Neutrophil (primary cell): ENCODE results near the gene TTLL12.

Experiments
- H3K27ac ChIP-seq: fragments of 200-600 bp; sonication (generic); 2 replicates; pipeline ENCODE4 v1.5.1; 2016; ENCODE audit warnings: mild to moderate bottlenecking, moderate library complexity
- H3K27me3 ChIP-seq: fragments of 200-600 bp; sonication (generic); 2 replicates; pipeline ENCODE4 v1.6.0; 2016; ENCODE audit warnings: mild to moderate bottlenecking
- H3K36me3 ChIP-seq: fragments of 200-600 bp; sonication (generic); 2 replicates; pipeline ENCODE4 v1.5.1; 2017
- H3K4me1 ChIP-seq, 2 experiments: fragments of 200-600 bp in 1 of 2; sonication (generic) in 1 of 2; 1 replicate in 1 of 2; 2 replicates in 1 of 2; pipeline versions ENCODE4 v1.5.1 to v1.6.1; 2013 to 2016; ENCODE audit warnings: low read depth in 1 of 2, low read length in 1 of 2, mild to moderate bottlenecking in 1 of 2, moderate library complexity in 1 of 2; ENCODE audit not compliant: control insufficient read depth in 1 of 2, insufficient read depth in 1 of 2
- H3K4me3 ChIP-seq, 2 experiments: fragments of 200-600 bp in 1 of 2; sonication (generic) in 1 of 2; 1 replicate in 1 of 2; 2 replicates in 1 of 2; pipeline ENCODE4 v1.5.1; 2013 to 2016; ENCODE audit warnings: low read depth in 1 of 2, low read length in 1 of 2, mild to moderate bottlenecking in 1 of 2, moderate library complexity in 1 of 2
- H3K9me3 ChIP-seq: fragments of 200-600 bp; sonication (generic); 2 replicates; pipeline ENCODE4 v1.5.1; 2016
- CTCF ChIP-seq: fragments of 200-600 bp; sonication (generic); IDR thresholded peaks from 2 replicates; pipeline ENCODE4 v1.5.1; 2016; ENCODE audit warnings: antibody characterized with exemption

The TTLL12 gene

GRCh38 chr22:43231724-43232034 is 44.7 kb upstream of the TTLL12 start:
- Histone ChIP-seq H3K27me3 (peaks cover 7% of the 10 kb centered on the region), H3K36me3 (no peaks in the 10 kb centered on the region), H3K4me1 (peaks cover 0 to 5% of the 10 kb centered on the region in 2 experiments), H3K4me3 (no peak overlapping the region), H3K27ac (no peak overlapping the region), H3K9me3 (no peaks in the 10 kb centered on the region)
- no peak for TF ChIP-seq CTCF

DNA sequence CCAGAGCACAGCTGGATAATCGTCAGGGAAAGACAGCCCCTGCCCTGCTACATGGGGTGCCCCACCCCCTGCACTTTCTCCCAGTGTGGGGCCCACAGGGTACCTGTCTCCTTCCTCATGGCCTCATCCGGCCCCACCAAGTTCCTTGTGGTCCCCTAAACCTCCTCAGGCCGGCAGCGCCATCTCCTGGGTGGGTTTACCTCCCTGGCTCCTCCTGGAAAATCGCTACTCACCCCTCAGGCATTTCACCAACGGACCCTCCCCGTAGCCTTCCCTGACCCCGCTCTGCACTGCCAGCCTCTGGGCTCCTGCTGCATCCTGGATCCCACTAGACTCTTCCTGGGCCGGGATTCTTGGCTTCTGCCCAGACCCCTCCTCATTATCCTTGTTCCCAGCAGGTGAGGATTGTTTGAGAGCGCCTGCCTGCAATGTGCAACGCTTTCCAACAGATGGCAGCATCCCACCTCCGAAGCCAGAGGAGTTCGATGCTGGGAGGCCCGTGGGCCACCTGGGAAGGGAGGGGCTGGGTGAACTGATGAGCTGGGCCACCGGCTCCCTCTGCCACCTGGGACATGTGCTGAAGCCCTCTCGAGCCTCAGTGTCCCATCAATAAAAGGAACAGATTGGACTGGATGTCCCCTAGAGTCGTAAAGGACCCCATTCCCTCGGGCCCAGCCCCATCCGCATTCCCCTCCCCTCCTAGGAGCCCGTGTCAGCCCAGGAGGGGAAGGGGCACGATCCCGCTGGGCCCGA is 44.2 kb upstream of the TTLL12 start:
- H3K27ac ChIP-seq: no peak overlapping the region
- no peaks in the 10 kb centered on the region for H3K9me3 ChIP-seq
- peak; percentile 64 for TF ChIP-seq CTCF
- H3K36me3 ChIP-seq: no peaks in the 10 kb centered on the region
- H3K4me1 ChIP-seq: peaks cover 0 to 5% of the 10 kb centered on the region in 2 experiments
- no peak overlapping the region for H3K4me3 ChIP-seq
- H3K27me3 ChIP-seq: peaks cover 12% of the 10 kb centered on the region

GRCh38 chr22:43230571-43230970 is 43.6 kb upstream of the TTLL12 start:
- TF ChIP-seq CTCF: no peak
- H3K27me3 ChIP-seq: peaks cover 14% of the 10 kb centered on the region
- peaks cover 0 to 5% of the 10 kb centered on the region in 2 experiments for H3K4me1 ChIP-seq

GRCh38 chr22:43228863-43229262 is 41.9 kb upstream of the TTLL12 start:
- no peaks in the 10 kb centered on the region for H3K9me3 ChIP-seq
- H3K4me1 ChIP-seq: peaks cover 0 to 5% of the 10 kb centered on the region in 2 experiments
- TF ChIP-seq CTCF: no peak
- no peaks in the 10 kb centered on the region for H3K36me3 ChIP-seq
- no peak overlapping the region for H3K4me3 ChIP-seq
- H3K27me3 ChIP-seq: peaks cover 14% of the 10 kb centered on the region
- no peak overlapping the region for H3K27ac ChIP-seq

More at GRCh38 chr22:43230571-43230970, 43.6 kb upstream of the TTLL12 start:
- no peak overlapping the region for H3K27ac ChIP-seq
- H3K36me3 ChIP-seq: no peaks in the 10 kb centered on the region
- H3K9me3 ChIP-seq: no peaks in the 10 kb centered on the region
- H3K4me3 ChIP-seq: no peak overlapping the region

DNA sequence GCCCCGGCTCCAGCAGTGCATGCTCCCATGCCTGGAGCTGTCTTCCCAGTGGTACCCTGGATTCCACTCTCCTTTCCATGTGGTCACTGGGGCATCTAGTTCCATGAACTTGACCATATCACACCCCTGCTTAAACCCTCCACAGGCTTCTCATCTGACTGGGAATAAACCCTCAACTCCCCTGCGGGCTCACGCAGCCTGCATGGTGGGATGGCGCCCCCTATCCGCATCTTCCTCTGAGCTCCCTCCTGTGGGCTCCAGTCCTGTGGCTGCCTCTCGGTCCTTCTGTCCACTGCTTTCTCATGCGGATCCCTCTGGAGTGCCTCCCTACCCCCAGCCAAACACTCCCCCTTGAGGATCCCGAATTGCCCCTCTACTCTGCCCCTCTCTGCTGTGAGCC is 41.4 kb upstream of the TTLL12 start:
- Histone ChIP-seq H3K9me3 (no peaks in the 10 kb centered on the region), H3K27me3 (peaks cover 14% of the 10 kb centered on the region), H3K4me3 (no peak overlapping the region), H3K4me1 (peaks cover 0 to 5% of the 10 kb centered on the region in 2 experiments), H3K27ac (no peak overlapping the region), H3K36me3 (no peaks in the 10 kb centered on the region)
- no peak for TF ChIP-seq CTCF
